Activated B cell treated with CpG ODN at 0.5 μM for 24 hours (primary cell): ENCODE data around the gene DGKQ. TPM values are rescaled to one million over a fixed set of nuclear protein-coding genes. Genes with fewer than 3 reads are reported as not detected.
"Not testable (repeated sequence)": the region's sequence is repeated elsewhere in the genome, so short reads cannot be mapped to it uniquely, and the experiment has no call there.

Source experiments
- ATAC-seq: fragments of 200-7000 bp; cut with Tn5 transposase; one replicate; pipeline ENCODE4 v1.10.0; 2021; ENCODE audit warnings: low read depth, mild to moderate bottlenecking, moderate library complexity
- CTCF ChIA-PET: fragments of 350-600 bp; sonication (Branson Sonifier 250); formaldehyde crosslinking; loops from one replicate; lab custom pipeline; 2021; ENCODE audit warnings: antibody characterized with exemption; lab: Charles Lee
- POLR2A ChIA-PET: fragments of 350-600 bp; sonication (Branson Sonifier 250); formaldehyde crosslinking; loops from one replicate; lab custom pipeline; 2021; ENCODE audit warnings: antibody characterized with exemption; lab: Charles Lee
- DNase-seq: peaks from one replicate; pipeline ENCODE4 v3.0.0; 2022
- H3K27ac Mint-ChIP-seq: one replicate; pipeline ENCODE4 v1.8.0; 2020; ENCODE audit warnings: mixed read lengths
- H3K27me3 Mint-ChIP-seq: one replicate; pipeline ENCODE4 v1.8.0; 2021; ENCODE audit warnings: mixed read lengths
- H3K36me3 Mint-ChIP-seq: one replicate; pipeline ENCODE4 v1.8.0; 2021; ENCODE audit warnings: low read depth, mixed read lengths
- H3K4me1 Mint-ChIP-seq: one replicate; pipeline ENCODE4 v1.8.0; 2021; ENCODE audit warnings: mixed read lengths
- H3K4me3 Mint-ChIP-seq: one replicate; pipeline ENCODE4 v1.8.0; 2020; ENCODE audit warnings: mild to moderate bottlenecking, mixed read lengths
- H3K9me3 Mint-ChIP-seq: one replicate; pipeline ENCODE4 v1.8.0; 2020; ENCODE audit warnings: mixed read lengths
- intact Hi-C: fragments of 100-400 bp; cut with micrococcal nuclease; formaldehyde crosslinking; loops from one replicate; pipeline ENCODE4 v1.15.1; 2024
- total RNA-seq: library from RNA; stranded (reverse); gene quantifications from 2 replicates; pipeline ENCODE4 v1.2.3, GENCODE V29; 2022
- TF ChIP-seq, protein P1 (sequence below): fragments of 200-600 bp; IDR thresholded peaks from one replicate; pipeline ENCODE4 v1.8.0; 2022; ENCODE audit warnings: antibody characterized with exemption, mild to moderate bottlenecking

The DGKQ gene
- total RNA-seq, 1 donor from 2014 or later: 16.4 TPM

GRCh38 chr4:924107-925096 is 49.0 kb downstream of the DGKQ start:
- DNase-seq (no peak), ATAC-seq (peak; percentile 37)
- Mint-ChIP-seq H3K4me3 (peak overlapping the region; percentile 29), H3K36me3 (peaks cover 17% of the 10 kb centered on the region), H3K9me3 (peaks cover 2% of the 10 kb centered on the region), H3K27ac (peak overlapping the region; percentile 70), H3K27me3 (no peaks in the 10 kb centered on the region), H3K4me1 (peaks cover 78% of the 10 kb centered on the region)
- CTCF ChIA-PET: no interaction called here
- intact Hi-C loops: loop anchor here (5.0 kb wide), 2 partner anchors 63 to 133 kb away; partner anchors contain the start of gene IDUA
- POLR2A ChIA-PET: interaction anchor here (0.6 to 4.2 kb wide), 4 partner anchors 9 to 230 kb away, joined by 4 to 73 read pairs (median 20); partner anchors contain the start of genes GAK and TMEM175
- TF ChIP-seq, protein P1, sequence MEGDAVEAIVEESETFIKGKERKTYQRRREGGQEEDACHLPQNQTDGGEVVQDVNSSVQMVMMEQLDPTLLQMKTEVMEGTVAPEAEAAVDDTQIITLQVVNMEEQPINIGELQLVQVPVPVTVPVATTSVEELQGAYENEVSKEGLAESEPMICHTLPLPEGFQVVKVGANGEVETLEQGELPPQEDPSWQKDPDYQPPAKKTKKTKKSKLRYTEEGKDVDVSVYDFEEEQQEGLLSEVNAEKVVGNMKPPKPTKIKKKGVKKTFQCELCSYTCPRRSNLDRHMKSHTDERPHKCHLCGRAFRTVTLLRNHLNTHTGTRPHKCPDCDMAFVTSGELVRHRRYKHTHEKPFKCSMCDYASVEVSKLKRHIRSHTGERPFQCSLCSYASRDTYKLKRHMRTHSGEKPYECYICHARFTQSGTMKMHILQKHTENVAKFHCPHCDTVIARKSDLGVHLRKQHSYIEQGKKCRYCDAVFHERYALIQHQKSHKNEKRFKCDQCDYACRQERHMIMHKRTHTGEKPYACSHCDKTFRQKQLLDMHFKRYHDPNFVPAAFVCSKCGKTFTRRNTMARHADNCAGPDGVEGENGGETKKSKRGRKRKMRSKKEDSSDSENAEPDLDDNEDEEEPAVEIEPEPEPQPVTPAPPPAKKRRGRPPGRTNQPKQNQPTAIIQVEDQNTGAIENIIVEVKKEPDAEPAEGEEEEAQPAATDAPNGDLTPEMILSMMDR: no peak

- Mint-ChIP-seq H3K9me3 (peaks cover 4% of the 10 kb centered on the region), H3K4me1 (peaks cover 84% of the 10 kb centered on the region)
Observed at GRCh38 chr4:921830-922331, 51.5 kb downstream of the DGKQ start.

GRCh38 chr4:919004-919680 is 54.2 kb downstream of the DGKQ start:
- H3K4me3 Mint-ChIP-seq, CTCF ChIA-PET, DNase-seq, H3K9me3 Mint-ChIP-seq, intact Hi-C loops, H3K27ac Mint-ChIP-seq, ATAC-seq, H3K27me3 Mint-ChIP-seq: not testable (repeated sequence)
- POLR2A ChIA-PET: interaction anchor here (1.0 kb wide), 1 partner anchor 17 kb away, joined by 3 read pairs; no protein-coding TSS in a partner anchor
- H3K4me1 Mint-ChIP-seq: peaks cover 86% of the 10 kb centered on the region
- H3K36me3 Mint-ChIP-seq: peaks cover 12% of the 10 kb centered on the region

More at GRCh38 chr4:921830-922331, 51.5 kb downstream of the DGKQ start:
- intact Hi-C loops: loop anchor here (1.0 to 5.0 kb wide), 4 partner anchors 10 to 135 kb away; partner anchors contain the start of genes GAK, IDUA and TMEM175
- no peak for DNase-seq
- H3K27ac Mint-ChIP-seq: peak overlapping the region; percentile 92
- H3K36me3 Mint-ChIP-seq: peaks cover 17% of the 10 kb centered on the region
- H3K27me3 Mint-ChIP-seq: no peaks in the 10 kb centered on the region
- TF ChIP-seq, protein P1: no peak
- ChIA-PET CTCF (interaction anchor here (1.0 to 1.5 kb wide), 3 partner anchors 14 to 65 kb away, joined by 3 to 6 read pairs (median 6); partner anchors contain the start of gene IDUA), POLR2A (interaction anchor here (0.5 to 4.2 kb wide), 8 partner anchors 8 to 1547 kb away, joined by 3 to 73 read pairs (median 6); partner anchors contain the start of genes GAK, RNF4, TACC3 and TMEM129)
- peak overlapping the region; percentile 78 for H3K4me3 Mint-ChIP-seq
- peak; percentile 42 for ATAC-seq

GRCh38 chr4:918591-918990 is 54.8 kb downstream of the DGKQ start:
- H3K27ac Mint-ChIP-seq, H3K27me3 Mint-ChIP-seq, DNase-seq, H3K4me3 Mint-ChIP-seq, intact Hi-C loops, H3K9me3 Mint-ChIP-seq, ATAC-seq, CTCF ChIA-PET: not testable (repeated sequence)
- POLR2A ChIA-PET: interaction anchor here (1.0 kb wide), 1 partner anchor 18 kb away, joined by 3 read pairs; no protein-coding TSS in a partner anchor
- Mint-ChIP-seq H3K4me1 (peaks cover 81% of the 10 kb centered on the region), H3K36me3 (peaks cover 12% of the 10 kb centered on the region)

DNA sequence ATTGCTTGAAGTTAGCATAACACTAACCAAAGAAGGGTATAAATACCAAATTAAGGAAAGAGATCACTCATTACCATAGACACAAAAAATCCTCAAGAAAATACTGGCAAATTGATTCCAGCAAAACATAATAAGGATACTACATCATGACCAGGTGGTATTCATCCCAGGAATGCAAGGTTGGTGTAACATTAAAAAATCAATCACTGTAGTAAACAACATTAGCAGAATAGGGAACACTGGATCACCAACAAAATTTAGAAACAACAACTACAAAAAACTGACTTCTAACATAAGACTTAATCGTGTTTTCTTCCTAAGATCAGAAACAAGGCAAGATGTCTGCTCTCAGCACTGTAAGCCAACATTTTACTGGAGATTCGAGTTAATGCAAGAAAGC is 55.4 kb downstream of the DGKQ start:
- Mint-ChIP-seq H3K4me3 (no peak overlapping the region), H3K27me3 (no peaks in the 10 kb centered on the region), H3K36me3 (peaks cover 14% of the 10 kb centered on the region), H3K9me3 (peaks cover 4% of the 10 kb centered on the region), H3K4me1 (peaks cover 75% of the 10 kb centered on the region), H3K27ac (no peak overlapping the region)
- DNase-seq (no peak), ATAC-seq (no peak)
- POLR2A ChIA-PET: interaction anchor here (1.0 kb wide), 1 partner anchor 18 kb away, joined by 3 read pairs; no protein-coding TSS in a partner anchor
- CTCF ChIA-PET: interaction anchor here (0.6 kb wide), 1 partner anchor 12 kb away, joined by 3 read pairs; no protein-coding TSS in a partner anchor
- intact Hi-C loops: no loop called here
- TF ChIP-seq, protein P1: no peak
